ENCODE data around the gene NSUN6. TPM values are rescaled to one million over a fixed set of nuclear protein-coding genes. Genes with fewer than 3 reads are reported as not detected.

Gene NSUN6
- total and polyA plus RNA-seq, 2 experiments from 2014 or later, result 4.1 to 5.4 TPM

- Histone ChIP-seq H3F3A (ENCODE audit: insufficient read depth) (peaks cover 11% of the 10 kb centered on the region), H3K4me2 (ENCODE audit: unreplicated experiment) (no peak overlapping the region), H3K9me3 (ENCODE audit: low read depth) (no peaks in the 10 kb centered on the region), H3K4me1 (ENCODE audit: insufficient read depth) (peaks cover 11% of the 10 kb centered on the region), H3K79me2 (ENCODE audit: insufficient read depth) (no peaks in the 10 kb centered on the region), H3K9ac (no peak overlapping the region), H3K27ac (no peak overlapping the region), H4K20me1 (ENCODE audit: insufficient read depth) (no peaks in the 10 kb centered on the region), H3K27me3 (replicated peaks; ENCODE audit: insufficient read depth) (no peaks in the 10 kb centered on the region), H3K36me3 (ENCODE audit: low read depth) (no peaks in the 10 kb centered on the region), H3K9me2 (ENCODE audit: insufficient read depth) (no peaks in the 10 kb centered on the region), H3K4me3 (no peak overlapping the region), H2AFZ (no peak overlapping the region)
- WGBS, 2 experiments (ENCODE audit: low coverage in 1 of 2, low lambda C conversion rate in 2 of 2, missing lambda C conversion rate in 2 of 2), result 78 to 79% methylated on average over 5 of the region's 5 CpGs
- no peak for DNase-seq
- TF ChIP-seq EZH2phosphoT487 (IDR thresholded peaks at IDR 0.05; ENCODE audit: insufficient read depth, low read depth) (no peak), EZH2 (IDR thresholded peaks at IDR 0.05; ENCODE audit: insufficient read depth, poor library complexity, severe bottlenecking) (no peak)
- in situ Hi-C loops (cut with MboI), result loop anchor here (25.0 kb wide), 1 partner anchor 1100 kb away; no protein-coding TSS in a partner anchor
Observed at GRCh38 chr10:18687706-18688105, 36.3 kb upstream of the NSUN6 start.

GRCh38 chr10:18687195-18687594 lies 35.8 kb upstream of the NSUN6 start:
- Histone ChIP-seq H3K27me3 (replicated peaks; ENCODE audit: insufficient read depth) (no peaks in the 10 kb centered on the region), H3K9ac (no peak overlapping the region), H3K4me2 (ENCODE audit: unreplicated experiment) (no peak overlapping the region), H3K27ac (no peak overlapping the region), H3F3A (ENCODE audit: insufficient read depth) (peaks cover 17% of the 10 kb centered on the region), H2AFZ (no peak overlapping the region), H3K9me2 (ENCODE audit: insufficient read depth) (no peaks in the 10 kb centered on the region), H3K36me3 (ENCODE audit: low read depth) (no peaks in the 10 kb centered on the region), H3K4me3 (no peak overlapping the region), H3K79me2 (ENCODE audit: insufficient read depth) (no peaks in the 10 kb centered on the region), H4K20me1 (ENCODE audit: insufficient read depth) (no peaks in the 10 kb centered on the region), H3K9me3 (ENCODE audit: low read depth) (no peaks in the 10 kb centered on the region), H3K4me1 (ENCODE audit: insufficient read depth) (peaks cover 17% of the 10 kb centered on the region)
- 85 to 89% methylated on average over 7 of the region's 7 CpGs for WGBS, 2 experiments (ENCODE audit: low coverage in 1 of 2, low lambda C conversion rate in 2 of 2, missing lambda C conversion rate in 2 of 2)
- no peak for DNase-seq
- no peak for TF ChIP-seq EZH2 (IDR thresholded peaks at IDR 0.05; ENCODE audit: insufficient read depth, poor library complexity, severe bottlenecking)
- in situ Hi-C loops (cut with MboI), result loop anchor here (25.0 kb wide), 1 partner anchor 1100 kb away; no protein-coding TSS in a partner anchor

- no peak for DNase-seq
- TF ChIP-seq EZH2phosphoT487 (IDR thresholded peaks at IDR 0.05; ENCODE audit: insufficient read depth, low read depth) (no peak), EZH2 (IDR thresholded peaks at IDR 0.05; ENCODE audit: insufficient read depth, poor library complexity, severe bottlenecking) (no peak)
- Histone ChIP-seq H4K20me1 (ENCODE audit: insufficient read depth) (no peaks in the 10 kb centered on the region), H3F3A (ENCODE audit: insufficient read depth) (peaks cover 27% of the 10 kb centered on the region), H3K9me2 (ENCODE audit: insufficient read depth) (no peaks in the 10 kb centered on the region), H3K4me1 (ENCODE audit: insufficient read depth) (peaks cover 33% of the 10 kb centered on the region), H3K27me3 (replicated peaks; ENCODE audit: insufficient read depth) (no peaks in the 10 kb centered on the region), H3K9me3 (ENCODE audit: low read depth) (no peaks in the 10 kb centered on the region), H3K79me2 (ENCODE audit: insufficient read depth) (no peaks in the 10 kb centered on the region), H3K36me3 (ENCODE audit: low read depth) (no peaks in the 10 kb centered on the region), H3K27ac (no peak overlapping the region), H3K4me3 (no peak overlapping the region), H2AFZ (no peak overlapping the region), H3K4me2 (ENCODE audit: unreplicated experiment) (no peak overlapping the region), H3K9ac (no peak overlapping the region)
- 89 to 90% methylated on average over 7 of the region's 7 CpGs for WGBS, 2 experiments (ENCODE audit: low coverage in 1 of 2, low lambda C conversion rate in 2 of 2, missing lambda C conversion rate in 2 of 2)
- in situ Hi-C loops (cut with MboI), result loop anchor here (25.0 kb wide), 1 partner anchor 1102 kb away; no protein-coding TSS in a partner anchor
Observed at GRCh38 chr10:18685555-18685954, 34.2 kb upstream of the NSUN6 start.

GRCh38 chr10:18684953-18685352 lies 33.6 kb upstream of the NSUN6 start:
- Histone ChIP-seq H3K79me2 (ENCODE audit: insufficient read depth) (no peaks in the 10 kb centered on the region), H3K27me3 (replicated peaks; ENCODE audit: insufficient read depth) (no peaks in the 10 kb centered on the region), H3K27ac (no peak overlapping the region), H3F3A (ENCODE audit: insufficient read depth) (peaks cover 27% of the 10 kb centered on the region), H3K36me3 (ENCODE audit: low read depth) (no peaks in the 10 kb centered on the region), H4K20me1 (ENCODE audit: insufficient read depth) (no peaks in the 10 kb centered on the region), H3K9me2 (ENCODE audit: insufficient read depth) (no peaks in the 10 kb centered on the region), H3K9ac (no peak overlapping the region), H3K9me3 (ENCODE audit: low read depth) (no peaks in the 10 kb centered on the region), H3K4me3 (no peak overlapping the region), H3K4me2 (ENCODE audit: unreplicated experiment) (no peak overlapping the region), H2AFZ (no peak overlapping the region), H3K4me1 (ENCODE audit: insufficient read depth) (peaks cover 34% of the 10 kb centered on the region)
- no peak for DNase-seq
- 83 to 95% methylated on average over 3 of the region's 3 CpGs for WGBS, 2 experiments (ENCODE audit: low coverage in 1 of 2, low lambda C conversion rate in 2 of 2, missing lambda C conversion rate in 2 of 2)
- in situ Hi-C loops (cut with MboI), result loop anchor here (25.0 kb wide), 1 partner anchor 1102 kb away; no protein-coding TSS in a partner anchor
- no peak for TF ChIP-seq EZH2phosphoT487 (IDR thresholded peaks at IDR 0.05; ENCODE audit: insufficient read depth, low read depth)
- TF ChIP-seq EZH2 (IDR thresholded peaks at IDR 0.05; ENCODE audit: insufficient read depth, poor library complexity, severe bottlenecking), result no peak

GRCh38 chr10:18684416-18684815 lies 33.0 kb upstream of the NSUN6 start:
- H3K27me3 ChIP-seq (replicated peaks; ENCODE audit: insufficient read depth), result no peaks in the 10 kb centered on the region
- H3K9me3 ChIP-seq (ENCODE audit: low read depth), result no peaks in the 10 kb centered on the region
- H4K20me1 ChIP-seq (ENCODE audit: insufficient read depth), result no peaks in the 10 kb centered on the region
- H3K9ac ChIP-seq, result no peak overlapping the region
- H3K9me2 ChIP-seq (ENCODE audit: insufficient read depth), result no peaks in the 10 kb centered on the region
- H3F3A ChIP-seq (ENCODE audit: insufficient read depth), result peaks cover 27% of the 10 kb centered on the region
- WGBS, 2 experiments (ENCODE audit: low coverage in 1 of 2, low lambda C conversion rate in 2 of 2, missing lambda C conversion rate in 2 of 2), result 48 to 53% methylated on average over 1 of the region's 1 CpG
- in situ Hi-C loops (cut with MboI), result loop anchor here (25.0 kb wide), 1 partner anchor 1103 kb away; no protein-coding TSS in a partner anchor
- H3K4me2 ChIP-seq (ENCODE audit: unreplicated experiment), result no peak overlapping the region
- H3K79me2 ChIP-seq (ENCODE audit: insufficient read depth), result no peaks in the 10 kb centered on the region
- DNase-seq, result no peak
- H3K4me3 ChIP-seq, result no peak overlapping the region
- H3K27ac ChIP-seq, result no peak overlapping the region
- H2AFZ ChIP-seq, result no peak overlapping the region
- H3K36me3 ChIP-seq (ENCODE audit: low read depth), result no peaks in the 10 kb centered on the region
- H3K4me1 ChIP-seq (ENCODE audit: insufficient read depth), result peaks cover 34% of the 10 kb centered on the region
- no peak for TF ChIP-seq EZH2phosphoT487 (IDR thresholded peaks at IDR 0.05; ENCODE audit: insufficient read depth, low read depth)
- TF ChIP-seq EZH2 (IDR thresholded peaks at IDR 0.05; ENCODE audit: insufficient read depth, poor library complexity, severe bottlenecking), result no peak
